Stomach (tissue), 9 donors: ENCODE data around the gene FGFR4. TPM values are rescaled to one million over a fixed set of nuclear protein-coding genes. Genes with fewer than 3 reads are reported as not detected.
"Not testable (repeated sequence)": the region's sequence is repeated elsewhere in the genome, so short reads cannot be mapped to it uniquely, and the experiment has no call there.

ENCODE experiments used
- DNase-seq, 2 donors: peaks; one replicate each; pipeline versions ENCODE4 v3.0.0 to v3.0.0-alpha.2; 2013 to 2019
- H3K27ac ChIP-seq, 5 donors: fragments of 200-600 bp in 4 of 5; sonication (generic) in 4 of 5; one replicate each; pipeline ENCODE4 v1.5.1; 2013 to 2019; ENCODE audit warnings: mild to moderate bottlenecking in 1 of 5, moderate library complexity in 1 of 5
- H3K27me3 ChIP-seq, 3 donors: fragments of 200-600 bp; sonication (generic); one replicate each; pipeline ENCODE4 v1.5.1; 2017 to 2019; ENCODE audit warnings: mixed run types in 1 of 3
- H3K36me3 ChIP-seq, 4 donors: fragments of 200-600 bp; sonication (generic); 1 replicate in 3 of 4; 2 replicates in 1 of 4; pipeline ENCODE4 v1.5.1; 2016 to 2019
- H3K4me1 ChIP-seq, 4 donors: fragments of 200-600 bp; sonication (generic); one replicate each; pipeline ENCODE4 v1.5.1; 2016 to 2019
- H3K4me3 ChIP-seq, 4 donors: fragments of 200-600 bp; sonication (generic) in 3 of 4; one replicate each; pipeline ENCODE4 v1.5.1; 2016 to 2019; ENCODE audit warnings: mild to moderate bottlenecking in 1 of 4
- H3K9me3 ChIP-seq, 4 donors: fragments of 200-600 bp; sonication (generic); one replicate each; pipeline ENCODE4 v1.5.1; 2016 to 2019
- EP300 ChIP-seq: sonication (generic); formaldehyde crosslinking; IDR thresholded peaks from one replicate; pipeline ENCODE4 v1.6.1; 2017; ENCODE audit warnings: antibody characterized with exemption
- POLR2A ChIP-seq, 4 donors: fragments of 450-650 bp; IDR thresholded peaks; one replicate each; pipeline ENCODE4 v1.6.1; 2016; ENCODE audit warnings: antibody characterized with exemption in 4 of 4, control low read depth in 2 of 4, mild to moderate bottlenecking in 1 of 4, moderate library complexity in 1 of 4
- POLR2AphosphoS5 ChIP-seq, 3 donors: sonication (generic); formaldehyde crosslinking; IDR thresholded peaks; one replicate each; pipeline ENCODE4 v1.6.1; 2016; ENCODE audit warnings: antibody characterized with exemption in 3 of 3
- WGBS, 5 donors: extraction: QIAGEN DNeasy Blood & Tissue Kit in 3 of 5; methylation state at CpG; one replicate each; pipeline versions ENCODE4 v1.1.5 to v1.1.7; 2013 to 2018; 5-methylcytosine and 5-hydroxymethylcytosine counted together
- intact Hi-C: fragments of 100-400 bp; cut with DNase I; formaldehyde crosslinking; loops from one replicate; pipeline ENCODE4 v1.15.1; 2023; ENCODE audit warnings: low total_unique reads
- polyA plus RNA-seq, 3 donors: library from polyadenylated mRNA; stranded (reverse); fragments of 200-250 nt; gene quantifications; one replicate each; pipeline ENCODE4 v1.2.3, GENCODE V29; 2013
- total RNA-seq, 5 donors: library from RNA; depleted of rRNA; stranded (reverse); fragments of >200 nt; gene quantifications; one replicate each; pipeline versions ENCODE4 v1.1.0 to v1.2.3, GENCODE V29; 2014 to 2016
- TF ChIP-seq, protein P1 (sequence below), 7 experiments: fragments of 450-650 bp in 4 of 7; fragments of 200-600 bp in 3 of 7; sonication (generic) in 3 of 7; IDR thresholded peaks; one replicate each; pipeline ENCODE4 v1.5.1; 2016 to 2019; ENCODE audit warnings: antibody characterized with exemption in 7 of 7, control low read depth in 2 of 7, mild to moderate bottlenecking in 1 of 7
- donor health status: healthy with polysubstance abuse.
- donor health status: Bipolar disorder and iron deficiency.
- donor health status: healthy.

The FGFR4 gene
- total and polyA plus RNA-seq, 8 donors, result 4.1 to 145 (median 13.5) TPM

DNA sequence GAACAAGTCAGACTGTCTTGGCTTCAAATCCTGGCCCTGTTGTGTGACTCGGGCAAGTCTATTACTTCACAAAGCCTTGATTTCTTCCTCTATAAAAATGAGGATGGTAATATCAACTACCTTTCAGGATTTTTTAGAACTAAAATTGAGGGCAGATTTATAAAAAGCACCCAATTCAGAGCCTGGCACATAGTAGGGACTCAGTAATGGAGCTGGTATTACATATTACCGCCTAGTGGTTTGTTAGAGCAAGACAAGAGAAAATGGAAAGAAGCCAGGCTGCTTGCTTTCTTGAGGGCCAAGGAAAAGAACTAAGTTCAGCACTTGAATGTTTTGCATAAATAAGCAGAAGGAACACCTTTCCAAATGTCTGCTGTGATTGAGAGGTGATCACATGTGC is 44.8 kb upstream of the FGFR4 start:
- Histone ChIP-seq H3K27ac (no peak overlapping the region), H3K27me3 (no peaks in the 10 kb centered on the region), H3K4me3 (no peak overlapping the region), H3K9me3 (no peaks in the 10 kb centered on the region), H3K4me1 (peaks cover 0 to 6% (median 0%) of the 10 kb centered on the region in 4 donors), H3K36me3 (peaks cover 25 to 67% (median 58%) of the 10 kb centered on the region in 4 donors)
- 91 to 100% (median 97%) methylated on average over 2 of the region's 2 CpGs for WGBS, 5 donors
- intact Hi-C loops, result no loop called here
- TF ChIP-seq POLR2A (IDR thresholded peaks at IDR 0.05) (no peak), EP300 (no peak), POLR2AphosphoS5 (IDR thresholded peaks at IDR 0.05) (no peak)
- TF ChIP-seq, protein P1, sequence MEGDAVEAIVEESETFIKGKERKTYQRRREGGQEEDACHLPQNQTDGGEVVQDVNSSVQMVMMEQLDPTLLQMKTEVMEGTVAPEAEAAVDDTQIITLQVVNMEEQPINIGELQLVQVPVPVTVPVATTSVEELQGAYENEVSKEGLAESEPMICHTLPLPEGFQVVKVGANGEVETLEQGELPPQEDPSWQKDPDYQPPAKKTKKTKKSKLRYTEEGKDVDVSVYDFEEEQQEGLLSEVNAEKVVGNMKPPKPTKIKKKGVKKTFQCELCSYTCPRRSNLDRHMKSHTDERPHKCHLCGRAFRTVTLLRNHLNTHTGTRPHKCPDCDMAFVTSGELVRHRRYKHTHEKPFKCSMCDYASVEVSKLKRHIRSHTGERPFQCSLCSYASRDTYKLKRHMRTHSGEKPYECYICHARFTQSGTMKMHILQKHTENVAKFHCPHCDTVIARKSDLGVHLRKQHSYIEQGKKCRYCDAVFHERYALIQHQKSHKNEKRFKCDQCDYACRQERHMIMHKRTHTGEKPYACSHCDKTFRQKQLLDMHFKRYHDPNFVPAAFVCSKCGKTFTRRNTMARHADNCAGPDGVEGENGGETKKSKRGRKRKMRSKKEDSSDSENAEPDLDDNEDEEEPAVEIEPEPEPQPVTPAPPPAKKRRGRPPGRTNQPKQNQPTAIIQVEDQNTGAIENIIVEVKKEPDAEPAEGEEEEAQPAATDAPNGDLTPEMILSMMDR (IDR thresholded peaks at IDR 0.05), result no peak
- no peak for DNase-seq

DNA sequence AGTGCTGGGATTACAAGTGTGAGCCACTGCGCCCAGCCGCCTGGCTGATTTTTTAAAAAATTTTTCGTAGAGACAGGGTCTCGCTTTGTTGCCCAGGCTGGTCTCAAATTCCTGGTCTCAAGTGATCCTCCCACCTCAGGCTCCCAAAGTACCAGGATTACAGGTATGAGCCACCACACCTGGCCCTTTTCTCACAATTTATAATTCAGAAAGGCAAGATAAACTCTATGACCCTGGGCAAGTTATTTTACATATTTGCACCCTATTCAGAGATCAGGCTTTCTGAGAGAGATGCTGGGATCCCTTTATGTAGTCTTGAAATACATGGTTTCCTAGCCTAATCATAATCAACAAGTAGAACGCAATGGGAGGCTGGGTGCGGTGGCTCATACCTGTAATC is 43.6 kb upstream of the FGFR4 start:
- Histone ChIP-seq H3K27me3 (no peaks in the 10 kb centered on the region), H3K4me3 (no peak overlapping the region), H3K27ac (no peak overlapping the region), H3K4me1 (peaks cover 0 to 6% (median 0%) of the 10 kb centered on the region in 4 donors), H3K36me3 (peaks cover 25 to 76% (median 69%) of the 10 kb centered on the region in 4 donors), H3K9me3 (no peaks in the 10 kb centered on the region)
- TF ChIP-seq POLR2A (IDR thresholded peaks at IDR 0.05) (no peak), EP300 (no peak), POLR2AphosphoS5 (IDR thresholded peaks at IDR 0.05) (no peak)
- TF ChIP-seq, protein P1 (IDR thresholded peaks at IDR 0.05), result no peak
- DNase-seq, result no peak
- 91 to 97% (median 96%) methylated on average over 6 of the region's 6 CpGs for WGBS, 5 donors
- intact Hi-C loops, result no loop called here

DNA sequence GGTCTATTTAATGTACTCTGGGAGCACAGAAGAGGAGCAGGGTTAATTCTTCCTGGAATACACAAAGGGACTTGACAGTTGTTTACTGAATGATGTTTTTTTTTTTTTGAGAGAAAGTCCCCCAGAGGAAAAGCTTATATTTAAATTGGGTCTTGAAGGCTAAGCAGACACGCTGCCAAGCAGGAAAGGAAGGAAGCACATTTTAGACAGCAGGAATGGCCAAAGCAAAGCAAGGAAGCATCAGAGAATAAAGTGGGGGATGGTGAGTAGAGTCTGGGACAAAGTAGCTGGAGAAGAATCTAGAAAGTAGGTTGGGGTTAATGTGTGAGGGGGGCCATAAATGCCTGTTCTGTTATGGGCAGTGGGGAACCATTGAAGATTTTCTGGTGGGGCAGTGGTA is 42.8 kb upstream of the FGFR4 start:
- H3K27me3 ChIP-seq, result no peaks in the 10 kb centered on the region
- no peaks in the 10 kb centered on the region for H3K9me3 ChIP-seq
- WGBS, 5 donors, result 50 to 86% (median 75%) methylated on average over 1 of the region's 1 CpG
- peaks cover 25 to 84% (median 77%) of the 10 kb centered on the region in 4 donors for H3K36me3 ChIP-seq
- intact Hi-C loops, result no loop called here
- H3K4me1 ChIP-seq, result peaks cover 0 to 6% (median 0%) of the 10 kb centered on the region in 4 donors
- no peak overlapping the region for H3K27ac ChIP-seq
- no peak overlapping the region for H3K4me3 ChIP-seq
- no peak for DNase-seq
- TF ChIP-seq POLR2AphosphoS5 (IDR thresholded peaks at IDR 0.05), result no peak
- TF ChIP-seq, protein P1 (IDR thresholded peaks at IDR 0.05), result no peak
- TF ChIP-seq EP300, result no peak
- no peak for TF ChIP-seq POLR2A (IDR thresholded peaks at IDR 0.05)

DNA sequence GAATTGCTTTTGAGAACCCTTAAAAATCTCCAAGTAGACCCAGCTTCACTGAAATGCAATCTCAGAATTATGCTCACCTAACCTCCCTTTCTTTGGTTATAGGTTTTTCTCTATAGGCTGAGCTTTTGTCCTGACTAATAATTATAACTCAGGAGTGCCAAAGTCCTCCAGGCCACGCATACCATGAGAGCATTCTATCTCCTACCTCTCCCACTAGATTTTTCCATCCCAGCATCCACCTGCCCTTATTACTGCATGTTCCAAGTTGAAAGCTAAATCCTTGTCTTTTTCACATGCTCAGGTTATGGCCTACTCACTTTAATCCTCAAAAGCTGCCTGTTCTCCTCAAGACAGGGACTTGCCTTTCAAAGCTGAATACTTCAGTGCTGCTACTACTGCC is 42.1 kb upstream of the FGFR4 start:
- Histone ChIP-seq H3K9me3 (no peaks in the 10 kb centered on the region), H3K27me3 (no peaks in the 10 kb centered on the region), H3K27ac (no peak overlapping the region), H3K36me3 (peaks cover 25 to 90% (median 84%) of the 10 kb centered on the region in 4 donors), H3K4me3 (no peak overlapping the region), H3K4me1 (peaks cover 0 to 6% (median 0%) of the 10 kb centered on the region in 4 donors)
- no peak for TF ChIP-seq EP300
- intact Hi-C loops, result no loop called here
- DNase-seq, result no peak
- 68 to 100% (median 95%) methylated on average over 1 of the region's 1 CpG for WGBS, 5 donors

DNA sequence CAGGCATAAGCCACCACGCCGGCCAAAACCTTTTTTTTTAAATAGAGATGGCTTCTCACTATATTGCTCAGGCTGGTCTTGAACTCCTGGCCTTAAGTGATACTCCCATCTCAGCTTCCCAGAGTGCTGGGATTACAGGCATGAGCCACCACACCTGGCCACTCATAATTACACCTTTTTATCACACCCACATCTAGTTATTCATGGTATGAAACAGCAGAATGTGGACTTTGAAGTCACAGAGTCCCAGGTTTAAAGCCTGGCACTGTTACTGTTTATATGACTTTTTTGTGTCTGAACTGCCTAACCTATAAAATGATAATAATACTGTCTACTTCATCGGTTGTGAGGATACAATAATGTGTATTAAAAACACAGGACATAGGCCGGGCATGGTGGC is 41.1 kb upstream of the FGFR4 start:
- no peaks in the 10 kb centered on the region for H3K9me3 ChIP-seq
- H3K27ac ChIP-seq, result no peak overlapping the region
- peaks cover 0 to 6% (median 0%) of the 10 kb centered on the region in 4 donors for H3K4me1 ChIP-seq
- H3K27me3 ChIP-seq, result no peaks in the 10 kb centered on the region
- TF ChIP-seq, protein P1 (IDR thresholded peaks at IDR 0.05), result no peak
- TF ChIP-seq POLR2A (IDR thresholded peaks at IDR 0.05), result no peak
- no peak for TF ChIP-seq EP300
- no peak for TF ChIP-seq POLR2AphosphoS5 (IDR thresholded peaks at IDR 0.05)
- peaks cover 25 to 97% (median 94%) of the 10 kb centered on the region in 4 donors for H3K36me3 ChIP-seq
- WGBS, 5 donors, result 92 to 96% (median 93%) methylated on average over 4 of the region's 4 CpGs
- no peak for DNase-seq
- no peak overlapping the region for H3K4me3 ChIP-seq
- intact Hi-C loops, result no loop called here

DNA sequence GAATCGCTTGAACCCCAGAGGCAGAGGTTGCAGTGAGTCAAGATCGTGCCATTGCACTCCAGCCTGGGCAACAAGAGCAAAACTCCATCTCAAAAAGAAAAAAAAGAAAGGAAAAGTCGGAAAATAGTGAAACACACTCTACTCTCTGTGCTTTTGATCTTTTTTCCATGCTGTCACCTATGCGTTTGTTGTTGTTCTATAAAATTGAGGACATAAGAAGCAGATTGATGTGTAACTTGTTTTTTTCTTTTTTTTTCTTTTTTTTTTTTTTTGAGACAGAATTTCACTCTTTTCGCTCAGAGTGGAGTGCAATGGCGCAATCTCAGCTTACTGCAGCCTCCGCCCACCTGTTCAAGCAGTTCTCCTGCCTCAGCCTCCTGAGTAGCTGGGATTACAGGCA is 38.2 kb upstream of the FGFR4 start:
- intact Hi-C loops, result not testable (repeated sequence)
- WGBS, 5 donors, result 95 to 98% (median 96%) methylated on average over 7 of the region's 7 CpGs
- peaks cover 22 to 99% (median 94%) of the 10 kb centered on the region in 4 donors for H3K36me3 ChIP-seq

More for the DNA sequence above, 38.2 kb upstream of the FGFR4 start:
- not testable (repeated sequence) for H3K4me3 ChIP-seq, H3K4me1 ChIP-seq, DNase-seq, H3K9me3 ChIP-seq, H3K27me3 ChIP-seq, H3K27ac ChIP-seq
